ENCODE results near the gene CD300LG.

The CD300LG gene

GRCh38 chr17:43860927-43861622 lies 14.1 kb downstream of the CD300LG start:
- H3K79me2 ChIP-seq (ENCODE audit: control insufficient read depth, low read length) = no peaks in the 10 kb centered on the region
- H3F3A ChIP-seq (ENCODE audit: control insufficient read depth, insufficient read depth) = no peaks in the 10 kb centered on the region
- no peaks in the 10 kb centered on the region for H3K9me2 ChIP-seq (replicated peaks; ENCODE audit: control insufficient read depth, low read length)
- TF ChIP-seq, protein P1, sequence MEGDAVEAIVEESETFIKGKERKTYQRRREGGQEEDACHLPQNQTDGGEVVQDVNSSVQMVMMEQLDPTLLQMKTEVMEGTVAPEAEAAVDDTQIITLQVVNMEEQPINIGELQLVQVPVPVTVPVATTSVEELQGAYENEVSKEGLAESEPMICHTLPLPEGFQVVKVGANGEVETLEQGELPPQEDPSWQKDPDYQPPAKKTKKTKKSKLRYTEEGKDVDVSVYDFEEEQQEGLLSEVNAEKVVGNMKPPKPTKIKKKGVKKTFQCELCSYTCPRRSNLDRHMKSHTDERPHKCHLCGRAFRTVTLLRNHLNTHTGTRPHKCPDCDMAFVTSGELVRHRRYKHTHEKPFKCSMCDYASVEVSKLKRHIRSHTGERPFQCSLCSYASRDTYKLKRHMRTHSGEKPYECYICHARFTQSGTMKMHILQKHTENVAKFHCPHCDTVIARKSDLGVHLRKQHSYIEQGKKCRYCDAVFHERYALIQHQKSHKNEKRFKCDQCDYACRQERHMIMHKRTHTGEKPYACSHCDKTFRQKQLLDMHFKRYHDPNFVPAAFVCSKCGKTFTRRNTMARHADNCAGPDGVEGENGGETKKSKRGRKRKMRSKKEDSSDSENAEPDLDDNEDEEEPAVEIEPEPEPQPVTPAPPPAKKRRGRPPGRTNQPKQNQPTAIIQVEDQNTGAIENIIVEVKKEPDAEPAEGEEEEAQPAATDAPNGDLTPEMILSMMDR (IDR thresholded peaks at IDR 0.05; ENCODE audit: low read depth, low read length, poor library complexity, severe bottlenecking) = no peak
- TF ChIP-seq EZH2phosphoT487 (IDR thresholded peaks at IDR 0.05; ENCODE audit: borderline replicate concordance, low read length) = no peak
- no peaks in the 10 kb centered on the region for H4K20me1 ChIP-seq (ENCODE audit: control insufficient read depth, insufficient read depth, low read depth, low read length)
- no peaks in the 10 kb centered on the region for H3K36me3 ChIP-seq (ENCODE audit: control insufficient read depth, low read length)
- no peak overlapping the region for H3K4me3 ChIP-seq (ENCODE audit: low read length)
- H3K27me3 ChIP-seq (ENCODE audit: control insufficient read depth, low read length) = no peaks in the 10 kb centered on the region
- no peak overlapping the region for H3K4me2 ChIP-seq (ENCODE audit: low read length)
- H3K9me3 ChIP-seq (ENCODE audit: control insufficient read depth, insufficient read depth, low read length) = no peaks in the 10 kb centered on the region
- no peak overlapping the region for H3K27ac ChIP-seq (ENCODE audit: low read depth, low read length)
- no peaks in the 10 kb centered on the region for H3K4me1 ChIP-seq (ENCODE audit: control insufficient read depth, low read length)

DNA sequence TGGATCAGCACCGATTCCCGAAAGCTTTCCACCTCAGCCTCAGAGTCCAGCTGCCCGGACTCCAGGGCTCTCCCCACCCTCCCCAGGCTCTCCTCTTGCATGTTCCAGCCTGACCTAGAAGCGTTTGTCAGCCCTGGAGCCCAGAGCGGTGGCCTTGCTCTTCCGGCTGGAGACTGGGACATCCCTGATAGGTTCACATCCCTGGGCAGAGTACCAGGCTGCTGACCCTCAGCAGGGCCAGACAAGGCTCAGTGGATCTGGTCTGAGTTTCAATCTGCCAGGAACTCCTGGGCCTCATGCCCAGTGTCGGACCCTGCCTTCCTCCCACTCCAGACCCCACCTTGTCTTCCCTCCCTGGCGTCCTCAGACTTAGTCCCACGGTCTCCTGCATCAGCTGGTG lies 15.0 kb downstream of the CD300LG start:
- no peaks in the 10 kb centered on the region for H3K9me2 ChIP-seq (replicated peaks; ENCODE audit: control insufficient read depth, low read length)
- no peaks in the 10 kb centered on the region for H3F3A ChIP-seq (ENCODE audit: control insufficient read depth, insufficient read depth)
- no peak overlapping the region for H3K27ac ChIP-seq (ENCODE audit: low read depth, low read length)
- no peak overlapping the region for H3K4me3 ChIP-seq (ENCODE audit: low read length)
- TF ChIP-seq, protein P1 (IDR thresholded peaks at IDR 0.05; ENCODE audit: low read depth, low read length, poor library complexity, severe bottlenecking) = no peak
- no peak for TF ChIP-seq EZH2phosphoT487 (IDR thresholded peaks at IDR 0.05; ENCODE audit: borderline replicate concordance, low read length)
- no peaks in the 10 kb centered on the region for H3K27me3 ChIP-seq (ENCODE audit: control insufficient read depth, low read length)
- no peaks in the 10 kb centered on the region for H4K20me1 ChIP-seq (ENCODE audit: control insufficient read depth, insufficient read depth, low read depth, low read length)
- no peaks in the 10 kb centered on the region for H3K9me3 ChIP-seq (ENCODE audit: control insufficient read depth, insufficient read depth, low read length)
- H3K4me1 ChIP-seq (ENCODE audit: control insufficient read depth, low read length) = no peaks in the 10 kb centered on the region
- H3K36me3 ChIP-seq (ENCODE audit: control insufficient read depth, low read length) = no peaks in the 10 kb centered on the region
- no peaks in the 10 kb centered on the region for H3K79me2 ChIP-seq (ENCODE audit: control insufficient read depth, low read length)
- H3K4me2 ChIP-seq (ENCODE audit: low read length) = no peak overlapping the region

DNA sequence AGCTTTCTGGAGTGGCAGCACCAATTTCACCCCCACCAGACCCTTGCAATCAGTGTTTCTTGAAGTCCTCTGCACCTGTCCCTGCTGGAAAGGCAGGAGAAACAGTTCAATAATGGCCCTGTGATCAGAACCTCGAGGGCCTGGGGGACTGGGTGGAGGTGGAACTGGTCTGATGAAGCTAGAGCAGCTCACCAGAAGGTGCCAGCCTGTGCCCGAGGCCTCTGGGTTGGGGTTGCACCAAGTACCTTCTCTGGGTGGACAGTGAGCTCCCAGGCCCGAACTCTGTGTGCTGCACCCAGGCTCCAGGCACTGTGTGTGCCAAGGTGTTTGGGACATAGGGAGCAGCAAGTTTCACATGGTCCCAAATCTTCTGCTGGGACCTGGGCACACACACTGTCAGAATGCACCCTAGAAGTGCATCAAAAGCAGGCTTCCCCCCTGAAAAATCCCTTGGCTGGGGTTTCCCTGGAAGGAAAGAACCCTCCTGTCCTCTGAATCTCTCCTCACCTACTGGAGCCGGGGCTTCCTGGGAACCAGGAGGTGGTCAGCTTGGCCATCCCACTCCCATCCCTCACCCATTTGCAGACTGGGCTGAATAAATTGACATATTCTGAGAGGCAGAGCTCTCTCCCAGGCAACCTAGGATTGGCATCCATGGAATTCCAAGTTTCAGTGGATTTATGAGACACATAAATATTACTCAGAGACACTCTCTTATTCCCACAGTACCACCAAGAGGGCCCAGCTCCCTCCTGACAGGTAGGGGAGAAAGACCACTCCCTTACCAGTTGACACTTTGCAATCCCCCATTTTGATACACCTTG lies 17.4 kb downstream of the CD300LG start:
- Histone ChIP-seq H3K79me2 (ENCODE audit: control insufficient read depth, low read length) (no peaks in the 10 kb centered on the region), H3K4me3 (ENCODE audit: low read length) (no peak overlapping the region), H3K27me3 (ENCODE audit: control insufficient read depth, low read length) (peaks cover 4% of the 10 kb centered on the region), H3K4me2 (ENCODE audit: low read length) (no peak overlapping the region), H3K4me1 (ENCODE audit: control insufficient read depth, low read length) (no peaks in the 10 kb centered on the region), H3K27ac (ENCODE audit: low read depth, low read length) (no peak overlapping the region), H3F3A (ENCODE audit: control insufficient read depth, insufficient read depth) (no peaks in the 10 kb centered on the region), H3K9me2 (replicated peaks; ENCODE audit: control insufficient read depth, low read length) (no peaks in the 10 kb centered on the region), H3K36me3 (ENCODE audit: control insufficient read depth, low read length) (no peaks in the 10 kb centered on the region), H3K9me3 (ENCODE audit: control insufficient read depth, insufficient read depth, low read length) (no peaks in the 10 kb centered on the region), H4K20me1 (ENCODE audit: control insufficient read depth, insufficient read depth, low read depth, low read length) (no peaks in the 10 kb centered on the region)
- no peak for TF ChIP-seq EZH2phosphoT487 (IDR thresholded peaks at IDR 0.05; ENCODE audit: borderline replicate concordance, low read length)

Measured in DOHH2 (cell line).